Cardiac fibroblast (primary cell): Measurements from ENCODE around the gene GLT6D1.

Experiments used
- DNase-seq, 2 donors: peaks; one replicate each; pipeline versions ENCODE4 v3.0.0 to v3.0.0-alpha.2; 2010; ENCODE audit warnings: low read depth in 2 of 2
- H3K4me3 ChIP-seq, 2 donors: replicated peaks in 1 of 2; 1 replicate in 1 of 2; 2 replicates in 1 of 2; pipeline ENCODE4 v1.5.1; 2011; ENCODE audit warnings: low read depth in 2 of 2, low read length in 2 of 2, mild to moderate bottlenecking in 2 of 2, moderate library complexity in 1 of 2
- CTCF ChIP-seq: IDR thresholded peaks from one replicate; pipeline ENCODE4 v1.5.1; 2011; ENCODE audit warnings: low read depth, mild to moderate bottlenecking, low read length, inconsistent platforms

GLT6D1 gene

GRCh38 chr9:135664801-135665794 is 25.8 kb upstream of the GLT6D1 start:
- no peak for TF ChIP-seq CTCF
- no peak for DNase-seq
- H3K4me3 ChIP-seq, result no peak overlapping the region

DNA sequence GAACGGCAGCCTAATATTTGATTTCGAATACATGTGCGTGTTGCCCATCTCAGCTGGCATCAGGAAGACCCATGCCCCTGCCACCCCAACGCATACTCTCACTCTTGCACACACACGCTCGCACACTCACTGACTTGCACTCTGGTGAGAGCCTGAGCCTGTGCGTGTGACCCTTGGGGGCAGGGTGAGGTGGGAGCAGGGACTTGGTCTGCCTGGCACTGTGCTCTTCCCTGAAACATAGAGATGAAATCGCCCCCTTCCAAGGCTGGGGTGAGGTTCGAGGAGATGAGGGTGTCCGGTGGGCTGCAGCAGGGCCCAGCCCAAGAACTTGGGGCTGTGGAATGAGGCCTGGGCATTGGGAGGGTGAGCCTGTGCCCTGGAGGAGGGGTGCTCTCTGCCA is 24.9 kb upstream of the GLT6D1 start:
- TF ChIP-seq CTCF, result no peak
- DNase-seq, result no peak

GRCh38 chr9:135663857-135664256 is 24.5 kb upstream of the GLT6D1 start:
- H3K4me3 ChIP-seq, result no peak overlapping the region
- DNase-seq, result no peak
- TF ChIP-seq CTCF, result no peak

More for the DNA sequence above, 24.9 kb upstream of the GLT6D1 start:
- H3K4me3 ChIP-seq, result no peak overlapping the region

GRCh38 chr9:135663451-135663770 is 24.1 kb upstream of the GLT6D1 start:
- no peak overlapping the region for H3K4me3 ChIP-seq
- no peak for TF ChIP-seq CTCF
- no peak for DNase-seq

DNA sequence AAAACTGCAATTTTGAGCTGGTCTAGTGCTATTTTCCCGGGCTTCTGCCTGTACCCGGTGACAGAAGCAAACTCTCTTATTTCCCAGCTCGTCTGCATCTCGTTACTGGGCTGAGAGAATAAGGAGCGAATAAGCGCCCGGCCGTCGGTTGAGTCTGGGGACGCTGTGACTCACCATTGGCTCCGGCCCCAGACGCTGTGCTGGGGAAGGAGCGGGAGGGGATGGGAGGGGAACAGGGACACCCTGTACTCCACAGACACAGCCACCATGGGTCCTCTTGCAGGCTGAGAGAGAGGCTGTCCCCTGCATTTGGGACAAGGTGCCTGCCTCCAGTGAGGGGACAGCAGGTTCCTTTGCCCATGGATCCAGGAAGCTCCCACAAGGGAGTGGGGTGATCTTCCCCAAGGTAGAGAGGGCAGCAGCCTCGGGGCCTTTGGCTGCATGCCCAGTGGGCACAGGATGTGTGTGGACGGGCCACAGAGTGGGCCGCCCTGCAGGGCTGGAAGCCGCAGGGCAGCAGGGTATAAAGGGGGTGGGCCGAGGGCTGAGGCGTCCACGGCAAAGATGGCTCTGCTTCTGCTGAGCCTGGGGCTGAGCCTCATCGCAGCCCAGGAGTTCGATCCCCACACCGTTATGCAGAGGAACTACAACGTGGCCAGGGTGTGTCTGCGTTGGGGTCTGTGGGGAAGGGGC is 23.6 kb upstream of the GLT6D1 start, which contains the start of gene LCN9:
Gene LCN9 (plus strand): TSS at position 552 of the 693 bp plus-strand sequence. CDS start 13 bp downstream, at position 565.
- peak; percentile 9 to 22 for DNase-seq
- no peak within 1 kb of the TSS for H3K4me3 ChIP-seq
- TF ChIP-seq CTCF, result no peak

DNA sequence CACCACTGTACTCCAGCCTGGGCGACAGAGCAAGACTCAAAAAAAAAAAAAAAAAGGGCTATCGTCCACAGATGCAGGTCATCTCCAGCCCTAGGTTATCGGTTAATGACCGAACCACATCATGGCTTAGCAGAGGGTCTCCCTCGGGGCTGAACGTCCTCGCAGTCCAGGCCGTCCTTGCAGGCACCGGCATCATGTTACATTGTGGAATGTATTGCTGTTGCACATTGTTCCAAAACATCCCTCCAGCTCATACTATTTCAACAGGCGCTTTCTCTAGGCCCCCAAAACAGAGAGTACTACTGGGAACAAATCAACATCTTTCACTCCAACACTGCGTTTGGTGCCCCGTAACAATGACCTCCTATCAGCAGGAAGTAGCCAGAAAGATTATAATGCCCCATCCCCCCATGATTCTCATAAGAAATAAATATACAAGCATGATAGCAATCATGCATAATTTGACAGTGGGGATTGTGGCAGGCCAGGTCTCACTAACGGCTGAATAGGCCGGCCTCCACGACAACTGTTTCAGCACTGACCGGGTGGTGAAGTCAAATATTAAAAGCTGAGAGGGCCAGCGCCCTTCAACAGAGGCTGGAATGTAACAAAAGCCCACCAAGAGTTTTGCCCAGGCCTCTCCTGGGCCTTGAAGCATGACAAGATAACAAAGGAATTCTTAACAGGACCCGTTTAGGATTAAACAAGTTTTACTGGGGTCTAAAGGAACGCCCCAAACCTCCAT is 22.6 kb upstream of the GLT6D1 start:
- H3K4me3 ChIP-seq, result no peak overlapping the region
- peak in 1 of 2 donors; percentile 5 for DNase-seq
- no peak for TF ChIP-seq CTCF
